RWPE1 (cell line): Measurements from ENCODE around the gene ZNF423.

Experiments used
- CTCF ChIA-PET: fragments of 350-600 bp; sonication (Branson Sonifier 250); formaldehyde crosslinking; extraction: SDS; loops from one replicate; lab custom pipeline; 2021; lab: Yijun Ruan, JAX
- POLR2A ChIA-PET: fragments of 400-600 bp; formaldehyde crosslinking; extraction: SDS; loops from one replicate; lab custom pipeline; 2020; ENCODE audit warnings: antibody characterized with exemption; ENCODE audit not compliant: low non-redundant PET; lab: Yijun Ruan, JAX
- DNase-seq: peaks from one replicate; pipeline ENCODE4 v3.0.0; 2012; ENCODE audit warnings: low spot score
- H3K27ac ChIP-seq: fragments of 450-650 bp; 2 replicates; pipeline ENCODE4 v1.5.1; 2017
- TF ChIP-seq, protein P1 (sequence below): fragments of 450-650 bp; conservative IDR thresholded peaks from 2 replicates; pipeline ENCODE4 v1.5.1; 2017; ENCODE audit warnings: low read depth, mild to moderate bottlenecking

The ZNF423 gene

DNA sequence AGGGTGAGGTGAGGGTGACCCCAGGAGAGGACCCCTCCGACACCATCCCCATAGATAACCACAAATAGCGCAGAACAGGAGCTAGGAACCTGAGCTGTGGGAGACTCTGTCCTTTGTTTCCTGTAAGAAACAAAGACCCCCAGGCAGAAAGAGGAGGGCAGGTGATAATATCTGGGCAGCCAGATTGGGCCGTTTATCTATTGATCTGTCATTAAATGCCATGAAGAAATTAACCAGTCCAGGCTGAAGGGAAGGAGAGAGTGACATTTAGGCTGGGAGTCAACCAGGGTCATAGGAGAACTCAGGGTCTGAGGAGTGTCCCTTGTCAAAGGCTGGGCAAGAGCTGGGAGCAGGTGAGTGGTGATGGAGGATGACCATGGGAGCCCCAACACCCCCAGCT lies 324.5 kb downstream of the ZNF423 start:
- TF ChIP-seq, protein P1, sequence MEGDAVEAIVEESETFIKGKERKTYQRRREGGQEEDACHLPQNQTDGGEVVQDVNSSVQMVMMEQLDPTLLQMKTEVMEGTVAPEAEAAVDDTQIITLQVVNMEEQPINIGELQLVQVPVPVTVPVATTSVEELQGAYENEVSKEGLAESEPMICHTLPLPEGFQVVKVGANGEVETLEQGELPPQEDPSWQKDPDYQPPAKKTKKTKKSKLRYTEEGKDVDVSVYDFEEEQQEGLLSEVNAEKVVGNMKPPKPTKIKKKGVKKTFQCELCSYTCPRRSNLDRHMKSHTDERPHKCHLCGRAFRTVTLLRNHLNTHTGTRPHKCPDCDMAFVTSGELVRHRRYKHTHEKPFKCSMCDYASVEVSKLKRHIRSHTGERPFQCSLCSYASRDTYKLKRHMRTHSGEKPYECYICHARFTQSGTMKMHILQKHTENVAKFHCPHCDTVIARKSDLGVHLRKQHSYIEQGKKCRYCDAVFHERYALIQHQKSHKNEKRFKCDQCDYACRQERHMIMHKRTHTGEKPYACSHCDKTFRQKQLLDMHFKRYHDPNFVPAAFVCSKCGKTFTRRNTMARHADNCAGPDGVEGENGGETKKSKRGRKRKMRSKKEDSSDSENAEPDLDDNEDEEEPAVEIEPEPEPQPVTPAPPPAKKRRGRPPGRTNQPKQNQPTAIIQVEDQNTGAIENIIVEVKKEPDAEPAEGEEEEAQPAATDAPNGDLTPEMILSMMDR, result no peak
- POLR2A ChIA-PET, result no interaction called here
- no peak overlapping the region for H3K27ac ChIP-seq
- CTCF ChIA-PET, result no interaction called here
- DNase-seq, result no peak

DNA sequence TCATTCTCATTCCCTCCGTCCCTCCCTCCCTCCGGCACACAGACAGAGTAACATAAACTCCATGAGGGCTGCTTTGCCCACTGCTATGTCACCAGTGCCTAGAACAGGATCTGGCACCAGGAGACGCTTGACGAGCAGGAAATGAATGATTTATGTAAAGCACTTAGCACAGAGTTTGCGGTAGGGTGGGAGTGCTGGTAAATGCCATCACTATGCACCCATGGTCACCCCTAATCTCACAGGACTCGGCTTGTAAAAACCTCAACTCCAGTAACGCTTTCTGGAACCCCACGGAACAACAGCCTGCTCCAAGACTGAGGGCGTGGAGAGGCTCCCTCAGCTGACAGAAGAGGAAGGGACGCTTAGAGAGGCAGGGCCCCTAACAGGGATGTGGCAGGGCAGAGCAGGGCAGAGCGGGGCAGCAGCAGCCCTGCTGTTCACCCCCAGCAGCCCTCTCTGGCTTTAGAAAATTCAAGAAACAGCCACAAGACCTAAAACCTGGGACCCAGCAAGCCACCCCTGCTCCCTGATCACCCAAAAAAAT lies 325.4 kb downstream of the ZNF423 start:
- ChIA-PET POLR2A (no interaction called here), CTCF (no interaction called here)
- H3K27ac ChIP-seq, result no peak overlapping the region
- TF ChIP-seq, protein P1, result no peak
- DNase-seq, result no peak

DNA sequence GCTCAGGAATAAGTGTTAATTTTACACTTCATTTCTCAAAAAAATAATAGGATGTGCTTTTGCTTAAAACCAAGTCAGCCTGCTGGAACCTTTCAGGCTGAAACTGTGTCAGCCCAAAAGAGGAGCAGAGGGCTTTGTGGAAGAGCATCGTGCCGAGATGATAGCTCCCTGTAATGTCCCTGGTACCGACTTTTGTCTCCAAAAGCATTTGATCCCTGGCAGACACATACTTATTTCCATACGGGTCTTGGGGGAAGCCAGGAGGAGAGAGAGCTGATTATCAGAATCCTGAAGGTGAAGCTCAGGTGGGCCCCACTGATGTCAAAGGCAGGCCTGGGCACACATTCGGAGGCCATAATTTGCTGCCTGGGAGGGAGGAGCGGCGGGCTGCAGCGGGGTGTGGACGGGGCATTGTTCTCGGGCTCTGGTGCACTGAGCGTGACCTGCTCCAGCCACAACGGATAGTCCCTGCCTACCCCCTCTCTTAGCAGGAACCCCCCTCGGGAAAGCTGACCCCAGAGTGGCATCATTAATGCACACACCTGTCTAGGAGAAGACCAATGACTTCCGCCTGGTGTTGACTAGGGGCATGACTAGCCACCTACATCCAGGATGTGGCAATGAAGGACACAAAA lies 326.4 kb downstream of the ZNF423 start:
- ChIA-PET CTCF (no interaction called here), POLR2A (no interaction called here)
- no peak overlapping the region for H3K27ac ChIP-seq
- DNase-seq, result no peak
- TF ChIP-seq, protein P1, result no peak

DNA sequence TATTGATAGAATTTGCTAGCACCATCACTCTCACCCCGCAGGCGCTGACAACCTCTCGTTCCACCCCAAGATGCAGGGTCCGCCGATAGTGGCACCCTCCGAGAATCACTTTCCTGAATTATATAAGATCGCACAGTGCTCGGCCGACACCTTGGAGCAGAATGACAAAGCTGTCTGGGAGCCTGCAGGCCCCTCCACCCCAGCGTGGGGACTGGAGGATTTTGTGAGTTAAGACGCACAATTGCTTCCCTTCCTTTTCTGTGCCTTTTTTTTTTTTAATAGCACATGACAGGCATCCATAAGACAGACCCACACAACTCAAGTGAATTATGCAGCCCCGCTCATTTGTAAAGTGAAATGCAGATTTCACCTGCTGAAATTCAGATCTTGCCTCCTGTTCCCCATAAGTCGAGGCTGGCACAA lies 327.0 kb downstream of the ZNF423 start:
- ChIA-PET POLR2A (no interaction called here), CTCF (no interaction called here)
- no peak overlapping the region for H3K27ac ChIP-seq
- no peak for DNase-seq
- TF ChIP-seq, protein P1, result no peak

DNA sequence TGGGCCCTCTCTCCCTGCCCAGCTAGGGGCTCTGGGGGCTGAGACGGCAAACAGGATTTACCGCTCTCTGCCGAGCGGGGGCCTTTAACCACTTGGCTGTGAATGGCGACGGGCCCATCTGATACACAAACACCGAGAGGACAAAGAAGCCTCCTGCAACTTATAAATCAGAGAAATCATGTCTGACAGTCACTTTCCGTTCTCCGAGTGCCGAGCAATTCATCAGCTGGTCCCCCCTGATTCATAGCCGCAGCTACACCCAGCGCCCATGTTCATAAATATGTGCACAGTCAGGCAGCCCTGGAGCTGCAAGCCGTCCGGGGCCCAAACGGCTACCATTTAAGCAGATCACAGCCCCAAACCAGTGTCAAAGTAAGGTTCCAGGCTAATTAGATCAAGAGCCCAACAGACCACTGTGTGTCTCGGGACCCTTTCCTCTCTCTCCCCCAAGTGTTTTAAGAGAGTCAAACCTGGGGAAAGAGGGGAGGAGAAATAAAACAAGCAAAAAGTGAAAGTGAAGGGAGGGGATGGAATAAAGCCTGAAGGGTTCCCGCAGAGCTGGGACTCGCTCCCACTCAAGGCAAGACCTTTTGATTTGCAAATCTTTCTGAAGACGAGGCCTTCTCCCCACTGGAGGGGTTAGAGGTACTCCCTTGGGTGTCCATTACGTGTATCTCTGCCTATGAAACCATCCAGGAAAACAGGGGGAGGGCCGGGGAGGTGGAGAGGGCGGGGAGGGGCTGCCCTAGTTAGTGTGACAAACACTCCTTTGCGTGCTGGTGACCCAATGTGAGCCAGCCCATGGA lies 327.6 kb downstream of the ZNF423 start:
- no peak for DNase-seq
- CTCF ChIA-PET, result no interaction called here
- TF ChIP-seq, protein P1, result no peak
- no peak overlapping the region for H3K27ac ChIP-seq
- POLR2A ChIA-PET, result no interaction called here

DNA sequence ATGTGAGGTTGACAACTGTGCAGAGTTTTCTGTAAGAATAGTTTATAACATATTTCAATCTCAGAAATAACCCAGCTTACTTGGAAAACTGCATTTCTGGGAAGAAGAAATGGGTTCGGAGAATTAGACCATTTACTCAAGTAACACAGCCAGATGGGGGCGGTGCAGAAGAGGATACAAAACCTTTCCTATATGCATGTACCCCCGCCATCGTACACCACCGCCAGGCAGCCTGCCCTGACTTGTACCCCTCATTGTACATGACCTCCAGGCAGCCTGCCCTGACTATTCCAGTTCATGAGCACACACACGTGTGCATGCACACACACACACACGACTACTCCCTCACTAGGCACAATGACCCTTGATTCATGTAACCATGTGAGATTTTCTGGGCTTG lies 328.3 kb downstream of the ZNF423 start:
- TF ChIP-seq, protein P1, result no peak
- no peak overlapping the region for H3K27ac ChIP-seq
- CTCF ChIA-PET, result no interaction called here
- POLR2A ChIA-PET, result no interaction called here
- no peak for DNase-seq
